Measurements from ENCODE around the gene UGDH. TPM values are rescaled to one million over a fixed set of nuclear protein-coding genes. Genes with fewer than 3 reads are reported as not detected.
"Not testable (repeated sequence)": the region's sequence is repeated elsewhere in the genome, so short reads cannot be mapped to it uniquely, and the experiment has no call there.

The UGDH gene
- total RNA-seq, 4 donors from 2014 or later, result 168 to 335 (median 204) TPM

DNA sequence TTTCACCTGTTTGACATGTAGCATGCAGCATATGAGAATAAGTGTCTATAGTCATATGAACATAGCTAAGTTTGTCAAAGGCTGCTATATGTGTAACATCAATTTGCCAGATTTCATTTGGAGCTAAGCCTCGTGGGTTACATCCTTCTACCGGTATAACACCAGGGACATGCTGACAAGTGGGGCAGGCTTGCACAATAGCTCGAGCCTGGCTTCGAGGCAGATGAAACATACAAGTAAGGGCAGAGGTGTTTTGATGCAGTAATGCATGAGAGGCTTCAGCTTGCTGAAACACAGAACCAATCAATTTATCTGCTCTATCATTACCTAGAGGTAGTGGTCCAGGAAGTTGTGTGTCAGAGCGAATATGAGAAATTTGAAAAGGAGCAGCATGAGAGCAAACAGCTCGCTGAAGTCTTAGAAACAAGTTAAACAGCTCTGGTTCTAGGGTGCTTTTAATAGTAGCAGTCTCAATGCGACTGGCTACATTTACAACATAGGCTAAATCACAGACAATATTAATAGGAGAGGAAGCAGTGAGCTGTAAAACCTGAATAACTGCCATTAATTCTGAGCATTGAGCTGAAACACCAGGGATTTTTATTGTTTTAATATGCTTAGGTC, 14.9 kb upstream of the UGDH start:
- no peaks in the 10 kb centered on the region for H3K27me3 ChIP-seq
- no peaks in the 10 kb centered on the region for H3K36me3 ChIP-seq
- TF ChIP-seq, protein P1, sequence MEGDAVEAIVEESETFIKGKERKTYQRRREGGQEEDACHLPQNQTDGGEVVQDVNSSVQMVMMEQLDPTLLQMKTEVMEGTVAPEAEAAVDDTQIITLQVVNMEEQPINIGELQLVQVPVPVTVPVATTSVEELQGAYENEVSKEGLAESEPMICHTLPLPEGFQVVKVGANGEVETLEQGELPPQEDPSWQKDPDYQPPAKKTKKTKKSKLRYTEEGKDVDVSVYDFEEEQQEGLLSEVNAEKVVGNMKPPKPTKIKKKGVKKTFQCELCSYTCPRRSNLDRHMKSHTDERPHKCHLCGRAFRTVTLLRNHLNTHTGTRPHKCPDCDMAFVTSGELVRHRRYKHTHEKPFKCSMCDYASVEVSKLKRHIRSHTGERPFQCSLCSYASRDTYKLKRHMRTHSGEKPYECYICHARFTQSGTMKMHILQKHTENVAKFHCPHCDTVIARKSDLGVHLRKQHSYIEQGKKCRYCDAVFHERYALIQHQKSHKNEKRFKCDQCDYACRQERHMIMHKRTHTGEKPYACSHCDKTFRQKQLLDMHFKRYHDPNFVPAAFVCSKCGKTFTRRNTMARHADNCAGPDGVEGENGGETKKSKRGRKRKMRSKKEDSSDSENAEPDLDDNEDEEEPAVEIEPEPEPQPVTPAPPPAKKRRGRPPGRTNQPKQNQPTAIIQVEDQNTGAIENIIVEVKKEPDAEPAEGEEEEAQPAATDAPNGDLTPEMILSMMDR (IDR thresholded peaks at IDR 0.05), result no peak
- no peak for TF ChIP-seq POLR2A (IDR thresholded peaks at IDR 0.05)
- H3K9me3 ChIP-seq, result no peaks in the 10 kb centered on the region
- H3K4me3 ChIP-seq, result no peak overlapping the region
- no peak for DNase-seq
- H3K4me1 ChIP-seq, result peaks cover 0 to 15% (median 0%) of the 10 kb centered on the region in 4 donors
- H3K27ac ChIP-seq, result peak overlapping the region in 1 of 4 donors; percentile 28

DNA sequence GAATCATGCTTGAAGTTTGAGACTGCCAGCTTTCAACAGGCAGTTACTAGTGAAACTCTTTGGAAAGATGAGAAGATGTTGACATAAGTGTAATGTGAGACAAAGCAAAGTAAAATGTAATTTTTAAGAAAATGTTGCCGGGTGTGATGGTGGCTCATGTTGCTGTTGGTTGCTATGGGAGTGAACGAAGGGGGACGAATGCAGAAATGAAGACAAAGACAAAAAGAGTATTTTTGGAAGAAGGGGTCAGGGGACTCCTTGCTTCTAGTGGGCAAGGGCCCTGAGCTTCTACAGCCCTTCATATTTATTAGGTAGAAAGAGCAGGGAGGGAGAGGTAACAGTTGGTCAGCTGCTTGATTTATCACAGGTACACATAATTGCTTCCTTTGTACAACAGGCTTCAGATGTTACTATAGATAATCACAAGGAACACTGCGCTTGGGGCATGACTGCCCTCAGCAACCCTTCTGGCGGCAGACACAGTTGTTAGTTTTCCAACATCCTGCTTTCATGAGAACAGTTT, 11.9 kb upstream of the UGDH start:
- Histone ChIP-seq H3K27ac (no peak overlapping the region), H3K36me3 (peaks cover 0 to 6% (median 0%) of the 10 kb centered on the region in 3 donors), H3K27me3 (no peaks in the 10 kb centered on the region), H3K4me1 (peaks cover 0 to 12% (median 0%) of the 10 kb centered on the region in 4 donors), H3K9me3 (no peaks in the 10 kb centered on the region), H3K4me3 (no peak overlapping the region)
- DNase-seq, result no peak
- TF ChIP-seq POLR2A (IDR thresholded peaks at IDR 0.05), result no peak
- TF ChIP-seq, protein P1 (IDR thresholded peaks at IDR 0.05), result no peak

DNA sequence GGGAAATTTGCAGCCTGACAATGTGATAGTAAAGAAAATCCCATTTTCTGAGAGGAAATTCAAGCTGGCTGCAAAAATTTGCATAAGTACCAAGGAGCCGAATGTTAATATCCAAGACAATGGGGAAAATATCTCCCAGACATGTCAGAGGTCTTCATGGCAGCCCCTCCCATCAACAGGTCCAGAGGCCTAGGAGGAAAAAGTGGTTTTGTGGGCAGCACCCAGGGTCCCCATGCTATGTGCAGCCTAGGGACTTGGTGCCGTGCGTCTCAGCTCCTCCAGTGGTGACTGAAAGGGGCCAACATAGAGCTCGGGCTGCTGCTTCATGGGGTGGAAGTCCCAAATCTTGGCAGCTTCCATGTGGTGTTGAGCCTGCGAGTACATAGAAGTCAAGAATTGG, 6.3 kb upstream of the UGDH start:
- Histone ChIP-seq H3K4me3 (no peak overlapping the region), H3K27ac (no peak overlapping the region), H3K9me3 (no peaks in the 10 kb centered on the region), H3K4me1 (peaks cover 0 to 7% (median 0%) of the 10 kb centered on the region in 4 donors), H3K36me3 (peaks cover 0 to 20% (median 0%) of the 10 kb centered on the region in 3 donors), H3K27me3 (no peaks in the 10 kb centered on the region)
- no peak for DNase-seq
- TF ChIP-seq POLR2A (IDR thresholded peaks at IDR 0.05), result no peak
- TF ChIP-seq, protein P1 (IDR thresholded peaks at IDR 0.05), result no peak

DNA sequence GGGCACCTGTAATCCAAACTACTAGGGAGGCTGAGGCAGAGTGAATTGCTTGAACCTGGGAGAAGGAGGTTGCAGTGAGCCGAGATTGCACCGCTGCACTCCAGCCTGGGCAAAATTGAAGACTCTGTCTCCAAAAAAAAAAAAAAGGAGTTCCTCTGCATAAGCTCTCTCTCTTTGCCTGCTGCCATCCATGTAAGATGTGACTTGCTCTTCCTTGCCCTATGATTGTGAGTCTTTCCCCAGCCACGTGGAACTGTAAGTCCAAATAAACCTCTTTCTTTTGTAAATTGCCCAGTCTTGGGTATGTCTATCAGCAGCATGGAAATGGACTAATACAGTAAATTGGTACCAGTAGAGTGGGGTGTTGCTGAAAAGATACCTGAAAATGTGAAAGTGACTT, 5.0 kb upstream of the UGDH start:
- not testable (repeated sequence) for H3K9me3 ChIP-seq, H3K27me3 ChIP-seq, H3K27ac ChIP-seq, DNase-seq, H3K4me3 ChIP-seq
- Histone ChIP-seq H3K4me1 (peaks cover 0 to 11% (median 0%) of the 10 kb centered on the region in 4 donors), H3K36me3 (peaks cover 0 to 20% (median 0%) of the 10 kb centered on the region in 3 donors)

DNA sequence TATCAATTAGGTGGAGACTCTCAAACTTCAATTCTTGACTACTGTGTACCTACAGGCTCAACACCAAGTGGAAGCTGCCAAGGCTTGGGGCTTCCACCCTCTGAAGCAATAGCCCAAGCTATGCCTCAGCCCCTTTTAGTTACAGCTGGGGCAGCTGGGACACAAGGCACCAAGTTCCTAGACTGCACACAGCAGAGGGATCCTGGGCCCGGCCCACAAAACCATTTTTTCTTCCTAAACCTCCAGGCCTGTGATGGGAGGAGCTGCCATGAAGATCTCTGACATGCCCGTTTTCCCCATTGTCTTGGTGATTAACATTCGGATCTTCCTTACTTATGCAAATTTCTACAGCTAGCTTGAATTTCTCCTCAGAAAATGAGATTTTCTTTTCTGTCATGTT, 3.4 kb upstream of the UGDH start:
- H3K27me3 ChIP-seq, result no peaks in the 10 kb centered on the region
- TF ChIP-seq POLR2A (IDR thresholded peaks at IDR 0.05), result no peak
- TF ChIP-seq, protein P1 (IDR thresholded peaks at IDR 0.05), result no peak

DNA sequence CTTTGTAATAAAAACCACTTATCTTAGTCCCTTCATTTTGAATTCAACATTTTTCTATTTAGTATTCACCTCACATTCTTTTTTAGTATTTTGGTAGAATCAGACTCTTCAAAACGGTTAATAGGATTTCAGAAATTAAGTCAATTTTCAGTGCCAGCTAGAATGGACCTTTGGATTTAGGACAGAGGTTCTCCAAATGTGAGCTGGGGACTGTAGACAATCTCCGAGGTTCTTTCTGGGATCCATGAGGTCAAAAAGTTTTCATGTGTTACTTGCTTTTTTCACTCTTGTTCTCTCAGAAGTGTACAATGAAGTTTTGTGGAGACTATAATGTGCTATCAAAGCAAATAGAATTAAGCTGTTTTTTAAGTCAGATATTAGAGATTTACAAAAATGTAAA, 2.3 kb upstream of the UGDH start:
- TF ChIP-seq, protein P1 (IDR thresholded peaks at IDR 0.05), result no peak
- no peak for TF ChIP-seq POLR2A (IDR thresholded peaks at IDR 0.05)
- H3K27me3 ChIP-seq, result no peaks in the 10 kb centered on the region
- no peak overlapping the region for H3K27ac ChIP-seq
- H3K4me3 ChIP-seq, result peak overlapping the region in 1 of 4 donors; percentile 94
- DNase-seq, result no peak
- peaks cover 0 to 15% (median 0%) of the 10 kb centered on the region in 3 donors for H3K36me3 ChIP-seq
- no peaks in the 10 kb centered on the region for H3K9me3 ChIP-seq
- H3K4me1 ChIP-seq, result peaks cover 0 to 11% (median 1%) of the 10 kb centered on the region in 4 donors

More for the DNA sequence above, 3.4 kb upstream of the UGDH start:
- Histone ChIP-seq H3K9me3 (no peaks in the 10 kb centered on the region), H3K4me3 (no peak overlapping the region), H3K4me1 (peaks cover 0 to 11% (median 1%) of the 10 kb centered on the region in 4 donors), H3K36me3 (peaks cover 0 to 15% (median 0%) of the 10 kb centered on the region in 3 donors), H3K27ac (no peak overlapping the region)
- DNase-seq, result no peak
